Tibial artery (tissue), 4 donors: Measurements from ENCODE around the gene LBHD2.

Source experiments
- DNase-seq, 2 donors: peaks; one replicate each; pipeline ENCODE4 v3.0.0-alpha.2; 2019
- H3K27ac ChIP-seq, 2 donors: fragments of 200-600 bp; sonication (generic) in 1 of 2; 1 replicate in 1 of 2; 2 replicates in 1 of 2; pipeline ENCODE4 v1.5.1; 2018 to 2019; ENCODE audit warnings: mild to moderate bottlenecking in 1 of 2
- H3K27me3 ChIP-seq, 2 donors: fragments of 200-600 bp; sonication (generic) in 1 of 2; one replicate each; pipeline versions ENCODE4 v1.5.1 to v1.6.0; 2016 to 2019
- H3K36me3 ChIP-seq, 3 donors: fragments of 200-600 bp; sonication (generic) in 2 of 3; one replicate each; pipeline ENCODE4 v1.5.1; 2016 to 2019; ENCODE audit warnings: mild to moderate bottlenecking in 2 of 3
- H3K4me1 ChIP-seq, 4 donors: fragments of 200-600 bp; sonication (generic) in 2 of 4; 1 replicate in 3 of 4; 2 replicates in 1 of 4; pipeline ENCODE4 v1.5.1; 2016 to 2019
- H3K4me3 ChIP-seq, 2 donors: fragments of 200-600 bp; sonication (generic) in 1 of 2; 1 replicate in 1 of 2; 2 replicates in 1 of 2; pipeline ENCODE4 v1.5.1; 2018 to 2019; ENCODE audit warnings: mild to moderate bottlenecking in 2 of 2
- H3K9me3 ChIP-seq, 3 donors: fragments of 200-600 bp; sonication (generic) in 1 of 3; one replicate each; pipeline ENCODE4 v1.5.1; 2016 to 2019
- CTCF ChIP-seq, 2 experiments: fragments of 200-600 bp in 1 of 2; fragments of 450-650 bp in 1 of 2; IDR thresholded peaks; one replicate each; pipeline ENCODE4 v1.5.1; 2017 to 2019; ENCODE audit warnings: antibody characterized with exemption in 2 of 2, mild to moderate bottlenecking in 1 of 2, moderate library complexity in 1 of 2
- intact Hi-C: fragments of 100-400 bp; cut with DNase I; formaldehyde crosslinking; loops from one replicate; pipeline ENCODE4 v1.15.0; 2023; ENCODE audit warnings: low total_unique reads

Gene LBHD2

GRCh38 chr14:103057372-103058163, 26.4 kb upstream of the LBHD2 start, which contains the start of gene CDC42BPB:
Gene CDC42BPB, minus strand, starts transcription at chr14:103057549. Its CDS starts 376 bp downstream, at chr14:103057173.
- TF ChIP-seq CTCF (IDR thresholded peaks at IDR 0.05) = peak in 1 of 2 experiments; percentile 8

GRCh38 chr14:103058164-103059055, 25.6 kb upstream of the LBHD2 start:
- peak in 1 of 2 donors; percentile 69 for DNase-seq
- H3K9me3 ChIP-seq = no peaks in the 10 kb centered on the region
- no peak for TF ChIP-seq CTCF (IDR thresholded peaks at IDR 0.05)
- peak overlapping the region; percentile 75 to 87 for H3K27ac ChIP-seq
- intact Hi-C loops = no loop called here
- H3K4me3 ChIP-seq = peak overlapping the region; percentile 93 to 100
- no peaks in the 10 kb centered on the region for H3K36me3 ChIP-seq
- no peaks in the 10 kb centered on the region for H3K27me3 ChIP-seq
- peaks cover 0 to 49% (median 33%) of the 10 kb centered on the region in 4 donors for H3K4me1 ChIP-seq

More at GRCh38 chr14:103057372-103058163, 26.4 kb upstream of the LBHD2 start, which contains the start of gene CDC42BPB:
- peak; percentile 86 to 94 for DNase-seq
- intact Hi-C loops = no loop called here
- peak within 1 kb of the TSS; percentile 90 to 97 for H3K27ac ChIP-seq
- H3K4me1 ChIP-seq = peaks cover 0 to 54% (median 33%) of the 10 kb centered on the region in 4 donors
- no peaks in the 10 kb centered on the region for H3K27me3 ChIP-seq
- no peaks in the 10 kb centered on the region for H3K9me3 ChIP-seq
- no peaks in the 10 kb centered on the region for H3K36me3 ChIP-seq
- peak within 1 kb of the TSS; percentile 93 to 100 for H3K4me3 ChIP-seq

GRCh38 chr14:103059556-103059955, 24.5 kb upstream of the LBHD2 start:
- H3K27me3 ChIP-seq = no peaks in the 10 kb centered on the region
- no peak for TF ChIP-seq CTCF (IDR thresholded peaks at IDR 0.05)

GRCh38 chr14:103061482-103061976, 22.5 kb upstream of the LBHD2 start:
- no peak for TF ChIP-seq CTCF (IDR thresholded peaks at IDR 0.05)
- Histone ChIP-seq H3K4me3 (no peak overlapping the region), H3K36me3 (no peaks in the 10 kb centered on the region), H3K4me1 (peaks cover 0 to 20% (median 15%) of the 10 kb centered on the region in 4 donors), H3K9me3 (no peaks in the 10 kb centered on the region), H3K27ac (no peak overlapping the region), H3K27me3 (no peaks in the 10 kb centered on the region)
- intact Hi-C loops = no loop called here
- DNase-seq = no peak

More at GRCh38 chr14:103059556-103059955, 24.5 kb upstream of the LBHD2 start:
- Histone ChIP-seq H3K4me3 (no peak overlapping the region), H3K36me3 (no peaks in the 10 kb centered on the region), H3K9me3 (no peaks in the 10 kb centered on the region), H3K4me1 (peaks cover 0 to 39% (median 33%) of the 10 kb centered on the region in 4 donors), H3K27ac (no peak overlapping the region)
- no peak for DNase-seq
- intact Hi-C loops = no loop called here

GRCh38 chr14:103064436-103064835, 19.6 kb upstream of the LBHD2 start:
- H3K4me3 ChIP-seq = no peak overlapping the region
- intact Hi-C loops = no loop called here
- no peak for DNase-seq
- peaks cover 0 to 4% of the 10 kb centered on the region in 2 donors for H3K27me3 ChIP-seq
- no peak overlapping the region for H3K27ac ChIP-seq
- no peaks in the 10 kb centered on the region for H3K36me3 ChIP-seq
- H3K9me3 ChIP-seq = no peaks in the 10 kb centered on the region
- no peak for TF ChIP-seq CTCF (IDR thresholded peaks at IDR 0.05)
- H3K4me1 ChIP-seq = peaks cover 0 to 4% (median under 1%) of the 10 kb centered on the region in 4 donors
